ENCODE measurements around the gene RBM47.

GRCh38 chr4:40525752-40526598 lies 103.7 kb downstream of the RBM47 start:
- TF ChIP-seq EZH2 (IDR thresholded peaks at IDR 0.05; ENCODE audit: borderline replicate concordance, low read depth, low read length) (no peak), TCF15 (CRISPR knock-in tag; IDR thresholded peaks at IDR 0.05) (no peak), POLR2AphosphoS2 (IDR thresholded peaks at IDR 0.05; ENCODE audit: low read length) (no peak), FOSL1 (tag; conservative IDR thresholded peaks at IDR 0.05) (peak; percentile 61; the same call in 1 of the 2 replicates), ZNF280A (IDR thresholded peaks at IDR 0.05; ENCODE audit: low read depth, partially characterized antibody) (no peak), NCOA1 (IDR thresholded peaks at IDR 0.05; ENCODE audit: low read depth) (no peak), POLR2A (conservative IDR thresholded peaks at IDR 0.05) (0 out of 2 replicates have a peak, but pooled peaks have one; percentile 43), CTCF (IDR thresholded peaks at IDR 0.05 in 2 of 3, conservative IDR thresholded peaks at IDR 0.05 in 1 of 3; ENCODE audit: insufficient read depth in 2 of 3, low read depth in 1 of 3, low read length in 3 of 3) (no peak), SOX6 (IDR thresholded peaks at IDR 0.05) (peak; percentile 44; the same call in 1 of the 2 replicates), ATF3 (IDR thresholded peaks at IDR 0.05) (peak; percentile 86), ATF3 (CRISPR knock-in tag; conservative IDR thresholded peaks at IDR 0.05) (no peak), BRD9 (IDR thresholded peaks at IDR 0.05; ENCODE audit: low read depth, partially characterized antibody) (no peak), EP300 (IDR thresholded peaks at IDR 0.05; ENCODE audit: low read length) (peak; percentile 46; the same call in 1 of the 2 replicates), RAD21 (CRISPR knock-in tag; conservative IDR thresholded peaks at IDR 0.05 in 1 of 2, IDR thresholded peaks at IDR 0.05 in 1 of 2) (no peak), ZNF217 (CRISPR knock-in tag; IDR thresholded peaks at IDR 0.05) (no peak)
